ENCODE results near the gene REC114. TPM values are rescaled to one million over a fixed set of nuclear protein-coding genes. Genes with fewer than 3 reads are reported as not detected.

Gene REC114
- total and polyA plus RNA-seq, 9 of the 15 experiments (the other 6 are each of a cell fraction or from before 2014, with no cell fraction given), result 0.07 to 0.24 TPM; not detected in 7

GRCh38 chr15:73518180-73518862, 75.4 kb downstream of the REC114 start:
- H3K9me1 ChIP-seq (ENCODE audit: control insufficient read depth, insufficient read depth, low read length), result no peaks in the 10 kb centered on the region
- CTCF ChIA-PET (ENCODE audit: low intra/inter-chr PET ratio), result no interaction called here
- no peaks in the 10 kb centered on the region for H4K20me1 ChIP-seq (replicated peaks; ENCODE audit: control insufficient read depth, insufficient read depth, low read length)
- no peak overlapping the region for H3K27ac ChIP-seq (ENCODE audit: extremely low read depth, low read depth, low read length)
- FAIRE-seq (no peak), DNase-seq (ENCODE audit: extremely low read depth in 1 of 4, low spot score in 3 of 4) (no peak), ATAC-seq (no peak)
- no peak overlapping the region for H3K4me3 ChIP-seq
- in situ Hi-C loops (cut with MboI) (no loop called here), intact Hi-C loops (cut with micrococcal nuclease) (no loop called here)
- H2AFZ ChIP-seq (ENCODE audit: low read depth, low read length), result no peak overlapping the region
- H3K9me3 ChIP-seq (replicated peaks; ENCODE audit: control insufficient read depth, insufficient read depth, low read depth, low read length), result no peaks in the 10 kb centered on the region; the same call in 1 of the 2 replicates
- no peak overlapping the region for H3K4me2 ChIP-seq (ENCODE audit: insufficient read depth, low read length)
- no peaks in the 10 kb centered on the region for H3K27me3 ChIP-seq (ENCODE audit: control insufficient read depth in 2 of 2, insufficient read depth in 2 of 2, low read length in 2 of 2)
- WGBS (ENCODE audit: insufficient coverage, low coverage, missing lambda C conversion rate), result 4% methylated on average over 3 of the region's 3 CpGs
- TF ChIP-seq ZNF518B (CRISPR knock-in tag; IDR thresholded peaks at IDR 0.05) (no peak), DPF2 (IDR thresholded peaks at IDR 0.05) (no peak)
- H3K9ac ChIP-seq (ENCODE audit: insufficient read depth in 1 of 2, low read depth in 2 of 2, low read length in 2 of 2), result no peak overlapping the region
- H3K36me3 ChIP-seq (ENCODE audit: control insufficient read depth, insufficient read depth, low read length), result no peaks in the 10 kb centered on the region
- H3K79me2 ChIP-seq (ENCODE audit: control insufficient read depth, insufficient read depth, low read length), result no peaks in the 10 kb centered on the region
- POLR2A ChIA-PET, result no interaction called here
- H3K4me1 ChIP-seq (replicated peaks in 1 of 2; ENCODE audit: control insufficient read depth in 2 of 2, insufficient read depth in 2 of 2, low read length in 2 of 2), result peaks cover 0 to 3% of the 10 kb centered on the region in 2 experiments; a peak in 1 of 5 replicates
- no TSS peak for BruUV-seq (replicated peaks)

All from K562 (cell line).